GM18870 (cell line): ENCODE measurements around the gene GALNT1.

Source experiments
- ATAC-seq: cut with Tn5 transposase; IDR thresholded peaks from one replicate; pipeline ENCODE4 v1.9.1; 2021; ENCODE audit warnings: moderate library complexity; ENCODE audit not compliant: unreplicated experiment

GALNT1 gene

GRCh38 chr18:35711227-35711626, 129.7 kb downstream of the GALNT1 start:
- no peak for ATAC-seq

- no peak for ATAC-seq
These were observed 132.0 kb downstream of the GALNT1 start for GRCh38 chr18:35713545-35713944.

GRCh38 chr18:35714539-35714938, 133.0 kb downstream of the GALNT1 start:
- ATAC-seq = no peak

- no peak for ATAC-seq
These were observed 133.6 kb downstream of the GALNT1 start for GRCh38 chr18:35715139-35715538.

- no peak for ATAC-seq
These were observed 134.8 kb downstream of the GALNT1 start for GRCh38 chr18:35716169-35716831.

GRCh38 chr18:35717182-35717581, 135.6 kb downstream of the GALNT1 start:
- ATAC-seq = no peak

GRCh38 chr18:35721431-35722081, 140.0 kb downstream of the GALNT1 start:
- ATAC-seq = no peak

- no peak for ATAC-seq
These were observed 147.1 kb downstream of the GALNT1 start for GRCh38 chr18:35728676-35729075.

GRCh38 chr18:35729991-35730668, 148.6 kb downstream of the GALNT1 start:
- no peak for ATAC-seq

GRCh38 chr18:35730691-35731370, 149.3 kb downstream of the GALNT1 start:
- ATAC-seq = no peak

GRCh38 chr18:35731701-35732100, 150.2 kb downstream of the GALNT1 start:
- ATAC-seq = no peak

- ATAC-seq = no peak
These were observed 150.6 kb downstream of the GALNT1 start for GRCh38 chr18:35732162-35732561.

- no peak for ATAC-seq
These were observed 151.1 kb downstream of the GALNT1 start for GRCh38 chr18:35732636-35733035.

GRCh38 chr18:35733408-35733807, 151.9 kb downstream of the GALNT1 start:
- no peak for ATAC-seq

- no peak for ATAC-seq
These were observed 155.2 kb downstream of the GALNT1 start for GRCh38 chr18:35736696-35737095.

- ATAC-seq = no peak
These were observed 158.2 kb downstream of the GALNT1 start for GRCh38 chr18:35739778-35740177.

- ATAC-seq = no peak
These were observed 159.1 kb downstream of the GALNT1 start for GRCh38 chr18:35740656-35741055.

- ATAC-seq = no peak
These were observed 162.4 kb downstream of the GALNT1 start for GRCh38 chr18:35743916-35744315.

GRCh38 chr18:35745814-35746213, 164.3 kb downstream of the GALNT1 start:
- ATAC-seq = no peak

GRCh38 chr18:35746826-35747339, 165.3 kb downstream of the GALNT1 start:
- no peak for ATAC-seq

- no peak for ATAC-seq
These were observed 166.4 kb downstream of the GALNT1 start for GRCh38 chr18:35747894-35748472.
